ENCODE measurements around the gene ITM2B. TPM values are rescaled to one million over a fixed set of nuclear protein-coding genes. Genes with fewer than 3 reads are reported as not detected.

Gene ITM2B
- 508 TPM for polyA plus RNA-seq (2013, experiment 1 of 2)
- 507 TPM for polyA plus RNA-seq (2013, experiment 2 of 2)

GRCh38 chr13:48233046-48233888 is at the start of gene ITM2B:
ITM2B (plus strand) TSS chr13:48233206; CDS start chr13:48233361, 155 bp downstream.
- Histone ChIP-seq H3K27ac (ENCODE audit: low read depth, low read length, severe bottlenecking) (peak within 1 kb of the TSS; percentile 83), H3K9me3 (ENCODE audit: control insufficient read depth, low read length) (no peaks in the 10 kb centered on the region), H3K36me3 (ENCODE audit: control insufficient read depth, insufficient read depth, low read length) (no peaks in the 10 kb centered on the region), H3K4me1 (ENCODE audit: control insufficient read depth, insufficient read depth, low read length, poor library complexity, severe bottlenecking) (peaks cover 13% of the 10 kb centered on the region), H3K4me3 (ENCODE audit: extremely low read depth, insufficient read depth, low read length, poor library complexity, severe bottlenecking) (peak within 1 kb of the TSS; percentile 86)
- 0 to 1% methylated on average over 55 to 72 of the region's 94 CpGs for WGBS, 2 experiments (ENCODE audit: insufficient coverage in 2 of 2)

- WGBS, 2 experiments (ENCODE audit: insufficient coverage in 2 of 2), result 92% methylated on average over 2 of the region's 4 CpGs; no CpG with 5 or more reads in 1 of the 2 experiments
- Histone ChIP-seq H3K36me3 (ENCODE audit: control insufficient read depth, insufficient read depth, low read length) (no peaks in the 10 kb centered on the region), H3K9me3 (ENCODE audit: control insufficient read depth, low read length) (no peaks in the 10 kb centered on the region), H3K27ac (ENCODE audit: low read depth, low read length, severe bottlenecking) (no peak overlapping the region), H3K4me3 (ENCODE audit: extremely low read depth, insufficient read depth, low read length, poor library complexity, severe bottlenecking) (no peak overlapping the region), H3K4me1 (ENCODE audit: control insufficient read depth, insufficient read depth, low read length, poor library complexity, severe bottlenecking) (no peaks in the 10 kb centered on the region)
These were observed 48.7 kb upstream of the ITM2B start for GRCh38 chr13:48184260-48184659.

GRCh38 chr13:48185018-48185417 is 48.0 kb upstream of the ITM2B start:
- H3K36me3 ChIP-seq (ENCODE audit: control insufficient read depth, insufficient read depth, low read length), result no peaks in the 10 kb centered on the region
- H3K9me3 ChIP-seq (ENCODE audit: control insufficient read depth, low read length), result no peaks in the 10 kb centered on the region
- H3K27ac ChIP-seq (ENCODE audit: low read depth, low read length, severe bottlenecking), result no peak overlapping the region
- no peak overlapping the region for H3K4me3 ChIP-seq (ENCODE audit: extremely low read depth, insufficient read depth, low read length, poor library complexity, severe bottlenecking)
- H3K4me1 ChIP-seq (ENCODE audit: control insufficient read depth, insufficient read depth, low read length, poor library complexity, severe bottlenecking), result no peaks in the 10 kb centered on the region

GRCh38 chr13:48186722-48187121 is 46.3 kb upstream of the ITM2B start:
- Histone ChIP-seq H3K4me1 (ENCODE audit: control insufficient read depth, insufficient read depth, low read length, poor library complexity, severe bottlenecking) (no peaks in the 10 kb centered on the region), H3K36me3 (ENCODE audit: control insufficient read depth, insufficient read depth, low read length) (no peaks in the 10 kb centered on the region), H3K9me3 (ENCODE audit: control insufficient read depth, low read length) (no peaks in the 10 kb centered on the region), H3K27ac (ENCODE audit: low read depth, low read length, severe bottlenecking) (no peak overlapping the region), H3K4me3 (ENCODE audit: extremely low read depth, insufficient read depth, low read length, poor library complexity, severe bottlenecking) (no peak overlapping the region)
- no CpG with 5 or more reads among the region's 1 CpG for WGBS, 2 experiments (ENCODE audit: insufficient coverage in 2 of 2)

GRCh38 chr13:48188131-48188530 is 44.9 kb upstream of the ITM2B start:
- Histone ChIP-seq H3K27ac (ENCODE audit: low read depth, low read length, severe bottlenecking) (no peak overlapping the region), H3K36me3 (ENCODE audit: control insufficient read depth, insufficient read depth, low read length) (no peaks in the 10 kb centered on the region), H3K9me3 (ENCODE audit: control insufficient read depth, low read length) (no peaks in the 10 kb centered on the region), H3K4me1 (ENCODE audit: control insufficient read depth, insufficient read depth, low read length, poor library complexity, severe bottlenecking) (no peaks in the 10 kb centered on the region), H3K4me3 (ENCODE audit: extremely low read depth, insufficient read depth, low read length, poor library complexity, severe bottlenecking) (no peak overlapping the region)
- 80% methylated on average over 1 of the region's 1 CpG; no CpG with 5 or more reads in 1 of the 2 experiments for WGBS, 2 experiments (ENCODE audit: insufficient coverage in 2 of 2)

GRCh38 chr13:48188601-48189000 is 44.4 kb upstream of the ITM2B start:
- Histone ChIP-seq H3K27ac (ENCODE audit: low read depth, low read length, severe bottlenecking) (no peak overlapping the region), H3K9me3 (ENCODE audit: control insufficient read depth, low read length) (no peaks in the 10 kb centered on the region), H3K4me3 (ENCODE audit: extremely low read depth, insufficient read depth, low read length, poor library complexity, severe bottlenecking) (no peak overlapping the region), H3K4me1 (ENCODE audit: control insufficient read depth, insufficient read depth, low read length, poor library complexity, severe bottlenecking) (no peaks in the 10 kb centered on the region), H3K36me3 (ENCODE audit: control insufficient read depth, insufficient read depth, low read length) (no peaks in the 10 kb centered on the region)
- WGBS, 2 experiments (ENCODE audit: insufficient coverage in 2 of 2), result no CpG with 5 or more reads among the region's 2 CpGs

- no peak overlapping the region for H3K27ac ChIP-seq (ENCODE audit: low read depth, low read length, severe bottlenecking)
- no peaks in the 10 kb centered on the region for H3K9me3 ChIP-seq (ENCODE audit: control insufficient read depth, low read length)
- no peaks in the 10 kb centered on the region for H3K4me1 ChIP-seq (ENCODE audit: control insufficient read depth, insufficient read depth, low read length, poor library complexity, severe bottlenecking)
- H3K36me3 ChIP-seq (ENCODE audit: control insufficient read depth, insufficient read depth, low read length), result no peaks in the 10 kb centered on the region
- WGBS, 2 experiments (ENCODE audit: insufficient coverage in 2 of 2), result 100% methylated on average over 1 of the region's 1 CpG; no CpG with 5 or more reads in 1 of the 2 experiments
- H3K4me3 ChIP-seq (ENCODE audit: extremely low read depth, insufficient read depth, low read length, poor library complexity, severe bottlenecking), result no peak overlapping the region
These were observed 43.8 kb upstream of the ITM2B start for GRCh38 chr13:48189171-48189570.

GRCh38 chr13:48192411-48192935 is 40.5 kb upstream of the ITM2B start:
- Histone ChIP-seq H3K36me3 (ENCODE audit: control insufficient read depth, insufficient read depth, low read length) (no peaks in the 10 kb centered on the region), H3K27ac (ENCODE audit: low read depth, low read length, severe bottlenecking) (no peak overlapping the region), H3K4me3 (ENCODE audit: extremely low read depth, insufficient read depth, low read length, poor library complexity, severe bottlenecking) (no peak overlapping the region), H3K9me3 (ENCODE audit: control insufficient read depth, low read length) (no peaks in the 10 kb centered on the region), H3K4me1 (ENCODE audit: control insufficient read depth, insufficient read depth, low read length, poor library complexity, severe bottlenecking) (no peaks in the 10 kb centered on the region)
- 78% methylated on average over 6 of the region's 8 CpGs for WGBS, 2 experiments (ENCODE audit: insufficient coverage in 2 of 2)

- WGBS, 2 experiments (ENCODE audit: insufficient coverage in 2 of 2), result 93 to 100% methylated on average over 1 to 2 of the region's 3 CpGs
- H3K4me1 ChIP-seq (ENCODE audit: control insufficient read depth, insufficient read depth, low read length, poor library complexity, severe bottlenecking), result no peaks in the 10 kb centered on the region
- H3K4me3 ChIP-seq (ENCODE audit: extremely low read depth, insufficient read depth, low read length, poor library complexity, severe bottlenecking), result no peak overlapping the region
- H3K9me3 ChIP-seq (ENCODE audit: control insufficient read depth, low read length), result no peaks in the 10 kb centered on the region
- no peaks in the 10 kb centered on the region for H3K36me3 ChIP-seq (ENCODE audit: control insufficient read depth, insufficient read depth, low read length)
- H3K27ac ChIP-seq (ENCODE audit: low read depth, low read length, severe bottlenecking), result no peak overlapping the region
These were observed 38.6 kb upstream of the ITM2B start for GRCh38 chr13:48194379-48194754.

- Histone ChIP-seq H3K4me3 (ENCODE audit: extremely low read depth, insufficient read depth, low read length, poor library complexity, severe bottlenecking) (no peak overlapping the region), H3K4me1 (ENCODE audit: control insufficient read depth, insufficient read depth, low read length, poor library complexity, severe bottlenecking) (no peaks in the 10 kb centered on the region), H3K27ac (ENCODE audit: low read depth, low read length, severe bottlenecking) (no peak overlapping the region), H3K9me3 (ENCODE audit: control insufficient read depth, low read length) (no peaks in the 10 kb centered on the region), H3K36me3 (ENCODE audit: control insufficient read depth, insufficient read depth, low read length) (no peaks in the 10 kb centered on the region)
- 85 to 90% methylated on average over 3 of the region's 4 CpGs for WGBS, 2 experiments (ENCODE audit: insufficient coverage in 2 of 2)
These were observed 33.5 kb upstream of the ITM2B start for GRCh38 chr13:48199404-48199946.

GRCh38 chr13:48201044-48201443 is 32.0 kb upstream of the ITM2B start:
- no peaks in the 10 kb centered on the region for H3K4me1 ChIP-seq (ENCODE audit: control insufficient read depth, insufficient read depth, low read length, poor library complexity, severe bottlenecking)
- no peak overlapping the region for H3K27ac ChIP-seq (ENCODE audit: low read depth, low read length, severe bottlenecking)
- 81 to 91% methylated on average over 2 to 3 of the region's 3 CpGs for WGBS, 2 experiments (ENCODE audit: insufficient coverage in 2 of 2)
- no peaks in the 10 kb centered on the region for H3K36me3 ChIP-seq (ENCODE audit: control insufficient read depth, insufficient read depth, low read length)
- H3K4me3 ChIP-seq (ENCODE audit: extremely low read depth, insufficient read depth, low read length, poor library complexity, severe bottlenecking), result no peak overlapping the region
- no peaks in the 10 kb centered on the region for H3K9me3 ChIP-seq (ENCODE audit: control insufficient read depth, low read length)
